ENCODE results near the gene TCP11. TPM values are rescaled to one million over a fixed set of nuclear protein-coding genes. Genes with fewer than 3 reads are reported as not detected.

The TCP11 gene
- total RNA-seq, 1 experiment from 2014 or later: not detected

DNA sequence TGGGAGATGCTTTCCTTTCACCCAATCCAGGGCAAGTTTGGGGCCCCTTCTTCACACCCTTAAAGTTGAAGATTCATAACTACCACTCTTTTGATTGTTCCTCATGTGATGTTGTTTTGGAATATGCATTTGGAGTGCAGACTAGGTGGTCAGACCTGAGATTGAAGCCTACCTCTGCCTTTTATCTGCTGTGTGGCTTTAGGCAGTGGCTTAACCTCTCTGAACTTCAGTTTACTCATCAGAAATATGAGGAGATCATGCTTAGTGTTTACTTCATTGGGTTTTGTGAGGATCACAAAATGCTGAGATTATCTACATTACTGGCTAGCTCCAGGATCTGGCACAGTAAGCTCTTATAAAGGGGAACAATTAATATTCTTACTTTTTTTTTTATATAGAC, 26.4 kb upstream of the TCP11 start:
- no peak overlapping the region for H3K56ac ChIP-seq (ENCODE audit: insufficient read length, low read depth, low read length)
- H2BK5ac ChIP-seq (ENCODE audit: insufficient read length, low read length): no peak overlapping the region
- H3K4me1 ChIP-seq (ENCODE audit: insufficient read depth, low read length): no peaks in the 10 kb centered on the region
- no peak overlapping the region for H4K91ac ChIP-seq (ENCODE audit: insufficient read length, low read depth, low read length)
- H3K27ac ChIP-seq (ENCODE audit: insufficient read length, low read depth, low read length): no peak overlapping the region
- no peak overlapping the region for H3K4me3 Mint-ChIP-seq
- peaks cover 0 to 6% (median 5%) of the 10 kb centered on the region in 3 experiments; a peak in 3 of 7 replicates for H3K36me3 Mint-ChIP-seq (ENCODE audit: insufficient read depth in 1 of 3, low read depth in 3 of 3)
- no peaks in the 10 kb centered on the region for H3K79me1 ChIP-seq (ENCODE audit: insufficient read depth, low read depth, low read length, poor library complexity, severe bottlenecking)
- no peak overlapping the region for H3K14ac ChIP-seq (ENCODE audit: insufficient read depth, low read length)
- H2AFZ ChIP-seq (ENCODE audit: low read length): no peak overlapping the region
- no peaks in the 10 kb centered on the region for H3K9me3 ChIP-seq (ENCODE audit: control insufficient read depth, low read depth, low read length)
- H3K4me1 Mint-ChIP-seq: peaks cover 8 to 13% of the 10 kb centered on the region in 2 experiments; a peak in 3 of 4 replicates
- H3K23ac ChIP-seq (ENCODE audit: insufficient read length, low read depth, low read length): no peak overlapping the region
- H3K79me2 ChIP-seq (ENCODE audit: insufficient read depth, low read length): no peaks in the 10 kb centered on the region
- no peak overlapping the region for H2BK12ac ChIP-seq (ENCODE audit: insufficient read length, low read depth, low read length)
- no peaks in the 10 kb centered on the region for H3K23me2 ChIP-seq (ENCODE audit: insufficient read length, low read depth, low read length, poor library complexity, severe bottlenecking)
- H3K4me2 ChIP-seq (ENCODE audit: insufficient read depth, insufficient read length, low read length): no peak overlapping the region
- H4K20me1 ChIP-seq (ENCODE audit: control insufficient read depth, insufficient read depth, insufficient read length): no peaks in the 10 kb centered on the region
- no peak overlapping the region for H4K5ac ChIP-seq (ENCODE audit: insufficient read length, low read depth, low read length)
- no peak overlapping the region for H4K8ac ChIP-seq (replicated peaks; ENCODE audit: insufficient read length, low read depth, low read length)
- no peak overlapping the region for H3T11ph ChIP-seq (ENCODE audit: low read length)
- no peak overlapping the region for H2BK20ac ChIP-seq (ENCODE audit: low read depth, low read length, poor library complexity, severe bottlenecking)
- TF ChIP-seq, protein P1, sequence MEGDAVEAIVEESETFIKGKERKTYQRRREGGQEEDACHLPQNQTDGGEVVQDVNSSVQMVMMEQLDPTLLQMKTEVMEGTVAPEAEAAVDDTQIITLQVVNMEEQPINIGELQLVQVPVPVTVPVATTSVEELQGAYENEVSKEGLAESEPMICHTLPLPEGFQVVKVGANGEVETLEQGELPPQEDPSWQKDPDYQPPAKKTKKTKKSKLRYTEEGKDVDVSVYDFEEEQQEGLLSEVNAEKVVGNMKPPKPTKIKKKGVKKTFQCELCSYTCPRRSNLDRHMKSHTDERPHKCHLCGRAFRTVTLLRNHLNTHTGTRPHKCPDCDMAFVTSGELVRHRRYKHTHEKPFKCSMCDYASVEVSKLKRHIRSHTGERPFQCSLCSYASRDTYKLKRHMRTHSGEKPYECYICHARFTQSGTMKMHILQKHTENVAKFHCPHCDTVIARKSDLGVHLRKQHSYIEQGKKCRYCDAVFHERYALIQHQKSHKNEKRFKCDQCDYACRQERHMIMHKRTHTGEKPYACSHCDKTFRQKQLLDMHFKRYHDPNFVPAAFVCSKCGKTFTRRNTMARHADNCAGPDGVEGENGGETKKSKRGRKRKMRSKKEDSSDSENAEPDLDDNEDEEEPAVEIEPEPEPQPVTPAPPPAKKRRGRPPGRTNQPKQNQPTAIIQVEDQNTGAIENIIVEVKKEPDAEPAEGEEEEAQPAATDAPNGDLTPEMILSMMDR (conservative IDR thresholded peaks at IDR 0.05): no peak
- H2AK5ac ChIP-seq (ENCODE audit: insufficient read length, low read length): no peak overlapping the region
- no peak overlapping the region for H3K27ac Mint-ChIP-seq
- H2BK120ac ChIP-seq (ENCODE audit: low read depth, low read length, poor library complexity, severe bottlenecking): no peak overlapping the region
- H3K4ac ChIP-seq (ENCODE audit: low read depth, low read length): no peak overlapping the region
- no peaks in the 10 kb centered on the region for H3K27me3 ChIP-seq (ENCODE audit: insufficient read depth, low read length)
- H3K9me3 Mint-ChIP-seq: peaks cover 5% of the 10 kb centered on the region in 2 experiments; a peak in 4 of 5 replicates
- H2BK15ac ChIP-seq (ENCODE audit: low read depth, low read length): no peak overlapping the region
- H3K27me3 Mint-ChIP-seq (ENCODE audit: low read depth): peaks cover 37% of the 10 kb centered on the region
- no peak overlapping the region for H3K18ac ChIP-seq (ENCODE audit: insufficient read length, low read depth, low read length)
- H3K9ac ChIP-seq (ENCODE audit: extremely low read depth, insufficient read length, low read length): no peak overlapping the region
- DNase-seq: no peak
